ENCODE measurements around the gene CREBRF. TPM values are rescaled to one million over a fixed set of nuclear protein-coding genes. Genes with fewer than 3 reads are reported as not detected.
A peak's percentile ranks its signal among the peaks of the same experiment; 100 is the strongest.

Gene CREBRF
- total and polyA plus RNA-seq, 2 donors (not counting 1 experiment from before 2014, with no cell fraction given), result 29.7 to 89.7 TPM

- H3K27me3 Mint-ChIP-seq, result no peaks in the 10 kb centered on the region
- H3K4me3 ChIP-seq (ENCODE audit: control extremely low read depth in 1 of 5, extremely low read depth in 1 of 5, insufficient read depth in 1 of 5, low read depth in 2 of 5, low read length in 4 of 5), result no peak overlapping the region
- intact Hi-C loops (cut with micrococcal nuclease), result no loop called here
These were observed 30.5 kb upstream of the CREBRF start for GRCh38 chr5:173025651-173026050.

GRCh38 chr5:173027905-173028304 lies 28.2 kb upstream of the CREBRF start:
- H4K20me1 ChIP-seq (ENCODE audit: control insufficient read depth, insufficient read depth, low read length, poor library complexity, severe bottlenecking), result peaks cover 21% of the 10 kb centered on the region
- Mint-ChIP-seq H3K27me3 (no peaks in the 10 kb centered on the region), H3K9me3 (ENCODE audit: insufficient read depth) (no peaks in the 10 kb centered on the region), H3K4me1 (peaks cover 4% of the 10 kb centered on the region), H3K27ac (no peak overlapping the region), H3K4me3 (peak overlapping the region; percentile 0)
- no peaks in the 10 kb centered on the region for H3K9me3 ChIP-seq (ENCODE audit: control extremely low read depth in 1 of 3, control insufficient read depth in 2 of 3, insufficient read depth in 1 of 3, low read length in 2 of 3)
- intact Hi-C loops (cut with micrococcal nuclease), result no loop called here
- no peak for TF ChIP-seq CTCF (IDR thresholded peaks at IDR 0.05)
- no peak for TF ChIP-seq EZH2 (IDR thresholded peaks at IDR 0.05; ENCODE audit: borderline replicate concordance, insufficient read depth, low read depth, low read length, poor library complexity, severe bottlenecking)
- peaks cover 24 to 26% of the 10 kb centered on the region in 2 donors for H3K4me1 ChIP-seq (ENCODE audit: control insufficient read depth in 2 of 2, insufficient read depth in 2 of 2, low read length in 2 of 2)
- H3K4me2 ChIP-seq (replicated peaks; ENCODE audit: low read depth, low read length, poor library complexity, severe bottlenecking), result peak overlapping the region; percentile 6
- ATAC-seq (ENCODE audit: low read depth), result no peak
- 100% methylated on average over 1 of the region's 7 CpGs for WGBS (ENCODE audit: insufficient coverage)
- no peaks in the 10 kb centered on the region for H3K27me3 ChIP-seq (replicated peaks in 1 of 4; ENCODE audit: control extremely low read depth in 1 of 4, control insufficient read depth in 3 of 4, insufficient read depth in 4 of 4, low read length in 3 of 4)
- H3K79me2 ChIP-seq (ENCODE audit: control insufficient read depth, insufficient read depth, low read length), result peaks cover 87% of the 10 kb centered on the region
- peak overlapping the region; percentile 0 for H3K9ac ChIP-seq (ENCODE audit: low read length)
- DNase-seq, result no peak
- ChIA-PET POLR2A (no interaction called here), CTCF (no interaction called here)
- peaks cover 9 to 12% of the 10 kb centered on the region in 2 experiments for H3K36me3 ChIP-seq (replicated peaks in 1 of 2; ENCODE audit: control extremely low read depth in 1 of 2, control insufficient read depth in 1 of 2, extremely low read depth in 1 of 2, insufficient read depth in 2 of 2, low read length in 1 of 2)
- no peak overlapping the region for H3K4me3 ChIP-seq (ENCODE audit: control extremely low read depth in 1 of 5, extremely low read depth in 1 of 5, insufficient read depth in 1 of 5, low read depth in 2 of 5, low read length in 4 of 5)
- H2AFZ ChIP-seq (ENCODE audit: insufficient read depth, low read depth, low read length, poor library complexity, severe bottlenecking), result no peak overlapping the region
- H3K27ac ChIP-seq (ENCODE audit: low read length in 2 of 2), result peak overlapping the region; percentile 29 to 79

More at GRCh38 chr5:173025651-173026050, 30.5 kb upstream of the CREBRF start:
- Histone ChIP-seq H3K4me1 (ENCODE audit: control insufficient read depth in 2 of 2, insufficient read depth in 2 of 2, low read length in 2 of 2) (peaks cover 24 to 26% of the 10 kb centered on the region in 2 donors), H3K9ac (ENCODE audit: low read length) (no peak overlapping the region), H4K20me1 (ENCODE audit: control insufficient read depth, insufficient read depth, low read length, poor library complexity, severe bottlenecking) (peaks cover 21% of the 10 kb centered on the region), H2AFZ (ENCODE audit: insufficient read depth, low read depth, low read length, poor library complexity, severe bottlenecking) (no peak overlapping the region), H3K27ac (ENCODE audit: low read length in 2 of 2) (no peak overlapping the region), H3K36me3 (replicated peaks in 1 of 2; ENCODE audit: control extremely low read depth in 1 of 2, control insufficient read depth in 1 of 2, extremely low read depth in 1 of 2, insufficient read depth in 2 of 2, low read length in 1 of 2) (peaks cover 11 to 31% of the 10 kb centered on the region in 2 experiments), H3K79me2 (ENCODE audit: control insufficient read depth, insufficient read depth, low read length) (peaks cover 89% of the 10 kb centered on the region), H3K4me2 (replicated peaks; ENCODE audit: low read depth, low read length, poor library complexity, severe bottlenecking) (no peak overlapping the region), H3K27me3 (replicated peaks in 1 of 4; ENCODE audit: control extremely low read depth in 1 of 4, control insufficient read depth in 3 of 4, insufficient read depth in 4 of 4, low read length in 3 of 4) (no peaks in the 10 kb centered on the region), H3K9me3 (ENCODE audit: control extremely low read depth in 1 of 3, control insufficient read depth in 2 of 3, insufficient read depth in 1 of 3, low read length in 2 of 3) (no peaks in the 10 kb centered on the region)
- Mint-ChIP-seq H3K9me3 (ENCODE audit: insufficient read depth) (no peaks in the 10 kb centered on the region), H3K4me1 (peaks cover 3% of the 10 kb centered on the region), H3K4me3 (no peak overlapping the region), H3K27ac (peak overlapping the region; percentile 6)
- ATAC-seq (ENCODE audit: low read depth) (no peak), DNase-seq (no peak)
- TF ChIP-seq CTCF (IDR thresholded peaks at IDR 0.05) (no peak), EZH2 (IDR thresholded peaks at IDR 0.05; ENCODE audit: borderline replicate concordance, insufficient read depth, low read depth, low read length, poor library complexity, severe bottlenecking) (no peak)
- POLR2A ChIA-PET, result no interaction called here
- WGBS (ENCODE audit: insufficient coverage), result 100% methylated on average over 1 of the region's 6 CpGs
- CTCF ChIA-PET, result interaction anchor here (0.9 kb wide), 1 partner anchor 9 kb away, joined by 4 read pairs; no protein-coding TSS in a partner anchor

Data from B cell (primary cell).